Activated T-cell treated with anti-CD3 and anti-CD28 coated beads, Interleukin-2, amount 50 U/mL, for 1 hour (primary cell): ENCODE data around the gene DIPK2A.

Source experiments
- DNase-seq: peaks from one replicate; pipeline ENCODE4 v3.0.0-alpha.2; 2020

Gene DIPK2A, protein sequence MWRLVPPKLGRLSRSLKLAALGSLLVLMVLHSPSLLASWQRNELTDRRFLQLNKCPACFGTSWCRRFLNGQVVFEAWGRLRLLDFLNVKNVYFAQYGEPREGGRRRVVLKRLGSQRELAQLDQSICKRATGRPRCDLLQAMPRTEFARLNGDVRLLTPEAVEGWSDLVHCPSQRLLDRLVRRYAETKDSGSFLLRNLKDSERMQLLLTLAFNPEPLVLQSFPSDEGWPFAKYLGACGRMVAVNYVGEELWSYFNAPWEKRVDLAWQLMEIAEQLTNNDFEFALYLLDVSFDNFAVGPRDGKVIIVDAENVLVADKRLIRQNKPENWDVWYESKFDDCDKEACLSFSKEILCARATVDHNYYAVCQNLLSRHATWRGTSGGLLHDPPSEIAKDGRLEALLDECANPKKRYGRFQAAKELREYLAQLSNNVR

DNA sequence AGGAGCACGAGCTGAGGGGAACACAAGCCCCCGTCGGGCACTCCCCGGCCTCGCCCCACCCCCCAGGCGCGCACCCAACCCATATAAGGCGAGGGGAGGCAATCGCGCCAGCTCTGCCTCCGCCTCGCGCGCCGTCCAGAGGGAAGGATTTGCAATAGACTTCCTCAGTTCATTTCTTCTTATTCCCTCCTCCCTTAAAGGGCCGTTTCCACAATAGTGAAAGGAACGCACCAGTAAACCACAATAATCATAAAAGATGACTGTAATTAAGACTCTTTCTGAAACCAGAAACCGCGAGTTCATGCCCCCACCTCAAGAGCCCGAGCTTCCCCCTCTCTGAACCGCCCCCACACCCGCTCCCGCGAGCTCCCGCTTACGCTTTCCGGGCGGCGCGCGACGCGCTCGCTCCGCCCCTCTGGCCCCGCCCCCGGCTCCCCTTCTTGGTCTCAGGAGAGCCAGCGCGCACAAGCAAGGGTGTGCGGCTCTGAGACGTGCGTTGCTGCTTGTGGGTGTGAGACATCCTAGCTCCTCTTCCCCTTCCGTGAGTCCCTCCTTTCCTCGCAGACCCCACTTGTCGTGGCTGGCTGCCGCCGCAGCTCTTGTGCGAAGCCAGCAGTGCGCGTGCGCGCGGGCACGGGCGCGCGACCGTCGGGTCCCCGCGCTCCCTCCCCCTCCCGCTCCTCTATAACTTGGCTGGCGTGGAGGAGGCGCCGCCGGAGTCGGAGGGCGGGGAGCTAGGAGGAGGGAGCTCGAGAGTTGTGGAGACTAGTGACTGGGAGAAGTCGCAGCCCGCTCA lies at the start of gene DIPK2A:
DIPK2A (plus strand) TSS at position 465 of the 796 bp plus-strand sequence. CDS start 510 bp downstream, outside the sequence.
- peak; percentile 96 for DNase-seq

DNA sequence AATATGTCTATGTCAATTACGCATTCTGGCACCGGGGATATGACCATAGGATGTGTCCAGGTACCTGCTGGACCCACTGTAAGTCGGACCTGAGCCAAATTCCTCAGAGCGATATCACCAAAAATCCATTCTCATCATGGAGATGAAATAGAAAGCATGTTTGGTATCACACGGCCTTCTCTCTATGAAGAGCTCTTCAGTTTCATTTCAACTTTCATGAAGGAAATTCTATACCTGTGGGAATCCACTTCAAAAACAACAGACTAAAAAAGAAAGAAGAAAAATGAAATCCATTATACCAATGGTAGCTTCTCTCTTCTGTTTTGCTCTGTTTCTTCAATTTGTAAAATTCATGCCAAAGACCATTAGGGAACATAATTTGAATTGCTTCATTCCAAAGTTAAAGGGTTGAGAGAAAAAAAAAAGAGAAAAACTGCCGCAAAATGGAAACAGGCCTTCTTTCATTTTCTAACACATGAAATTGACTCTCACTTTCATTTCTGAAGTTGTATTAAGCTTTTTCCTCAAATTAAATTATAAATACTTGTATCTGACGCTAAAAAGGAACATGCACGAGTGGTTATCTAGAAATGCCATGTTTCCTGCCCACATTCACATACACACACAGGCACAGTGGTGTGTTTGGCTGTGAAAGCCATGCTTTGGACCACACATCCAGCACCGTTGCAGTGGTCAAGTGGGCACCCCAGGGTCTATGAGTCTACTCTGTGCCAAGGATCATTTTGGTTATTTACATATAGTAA lies 46.9 kb upstream of the DIPK2A start:
- no peak for DNase-seq

DNA sequence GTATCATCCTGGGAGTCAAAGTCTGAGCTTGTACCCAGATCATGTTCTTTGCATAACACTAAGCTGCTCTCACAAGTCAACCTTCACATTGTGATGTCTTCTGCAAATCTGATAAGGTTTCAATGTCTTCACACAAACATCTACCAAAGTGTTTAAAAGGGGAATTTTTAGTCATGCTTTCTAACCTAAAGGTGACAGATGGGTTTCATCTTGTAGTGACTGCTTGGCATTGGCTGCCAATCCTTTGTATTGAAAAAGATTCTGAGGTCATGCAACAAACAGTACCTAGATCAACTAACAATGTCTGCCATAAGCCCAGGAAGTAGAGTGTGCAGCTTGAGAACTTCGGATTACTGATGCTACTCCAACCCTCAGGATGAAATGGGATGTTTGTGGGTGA lies 43.6 kb upstream of the DIPK2A start:
- no peak for DNase-seq

DNA sequence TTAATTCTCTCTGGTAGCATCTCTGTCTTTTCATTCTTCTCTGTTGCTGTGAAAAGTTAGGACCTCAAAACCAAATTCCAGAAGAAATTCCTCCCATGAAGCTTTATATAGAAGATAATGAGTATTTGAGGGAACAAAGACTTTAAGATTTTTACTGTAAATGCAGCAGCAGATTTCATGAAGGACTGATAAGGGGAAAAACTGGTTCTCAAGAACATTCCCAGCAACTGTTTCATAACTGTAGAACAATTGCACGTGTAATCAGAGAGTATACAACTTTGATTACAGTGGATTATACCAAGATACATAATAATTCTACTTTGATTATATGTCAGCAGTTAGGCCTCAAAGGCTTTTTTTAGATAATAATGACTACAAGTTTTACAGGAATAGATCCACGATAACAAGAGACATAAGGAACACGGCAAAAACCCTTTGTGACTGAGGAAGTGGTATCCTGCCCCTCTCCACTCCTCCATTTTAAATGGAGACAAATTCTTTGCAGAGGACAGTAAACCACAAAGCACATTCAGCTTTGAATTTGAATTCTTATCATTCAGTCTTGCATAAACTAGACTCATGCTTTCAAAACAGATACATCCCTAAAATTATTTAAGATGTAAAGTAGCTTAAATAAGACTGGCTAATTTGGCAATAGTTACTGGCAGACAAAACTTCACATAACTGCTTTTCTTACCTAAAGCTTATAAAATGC lies 42.9 kb upstream of the DIPK2A start:
- DNase-seq: no peak

DNA sequence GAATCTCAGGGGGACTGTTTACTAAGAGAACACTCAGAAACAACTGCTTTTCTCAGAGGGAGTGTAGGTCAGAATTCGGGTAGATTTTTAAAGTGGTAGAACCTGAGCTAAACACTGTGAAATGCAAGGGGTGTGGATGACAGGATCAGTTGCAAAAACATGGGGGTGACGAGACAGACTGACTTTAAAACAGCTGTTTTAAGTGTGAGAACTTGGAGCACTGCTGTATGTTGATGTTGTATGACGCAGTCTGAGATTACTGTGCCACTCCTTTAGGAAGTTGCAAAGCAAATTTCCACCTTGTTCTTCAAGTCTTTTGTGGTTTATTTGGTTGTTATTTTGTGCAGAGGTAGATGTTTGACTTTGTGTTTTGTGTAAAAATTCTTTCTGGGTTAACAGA lies 36.8 kb upstream of the DIPK2A start:
- DNase-seq: no peak

DNA sequence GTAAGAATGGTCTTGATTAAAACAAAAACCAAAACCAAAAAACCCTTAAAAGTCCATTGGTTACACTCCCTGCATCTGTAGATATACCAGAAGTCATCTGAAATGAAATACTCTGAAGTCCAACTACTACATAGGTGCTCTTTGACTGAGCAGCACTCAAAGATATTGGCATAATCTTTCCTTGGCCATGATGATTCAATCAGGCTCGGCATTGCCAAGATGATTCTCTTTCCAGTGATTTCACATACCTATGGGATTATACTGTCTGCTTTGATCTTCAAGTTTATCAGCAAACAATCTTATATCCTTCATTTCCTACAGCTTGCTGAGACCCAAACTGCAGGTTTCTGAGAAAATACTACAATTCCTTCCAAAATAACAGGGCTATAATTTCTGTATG lies 35.9 kb upstream of the DIPK2A start:
- no peak for DNase-seq

DNA sequence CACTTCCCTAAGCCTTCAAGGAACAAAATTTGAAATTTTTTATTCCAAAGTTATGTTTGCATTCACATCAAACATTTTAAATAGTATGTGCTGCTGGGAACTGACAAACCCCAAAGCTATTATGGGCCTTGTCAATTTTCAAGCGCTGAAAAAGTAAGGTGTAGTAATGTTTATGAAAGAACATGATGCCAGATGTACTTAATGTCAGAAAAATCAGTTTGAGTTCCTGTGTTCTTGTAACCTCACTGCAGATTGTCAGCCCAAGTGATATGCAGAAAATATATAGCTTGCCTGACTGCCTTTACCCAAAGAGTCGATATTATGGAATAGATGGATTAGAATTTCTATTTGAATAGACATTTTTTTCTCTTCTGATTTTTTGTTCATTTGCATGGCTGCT lies 20.8 kb upstream of the DIPK2A start:
- DNase-seq: no peak

DNA sequence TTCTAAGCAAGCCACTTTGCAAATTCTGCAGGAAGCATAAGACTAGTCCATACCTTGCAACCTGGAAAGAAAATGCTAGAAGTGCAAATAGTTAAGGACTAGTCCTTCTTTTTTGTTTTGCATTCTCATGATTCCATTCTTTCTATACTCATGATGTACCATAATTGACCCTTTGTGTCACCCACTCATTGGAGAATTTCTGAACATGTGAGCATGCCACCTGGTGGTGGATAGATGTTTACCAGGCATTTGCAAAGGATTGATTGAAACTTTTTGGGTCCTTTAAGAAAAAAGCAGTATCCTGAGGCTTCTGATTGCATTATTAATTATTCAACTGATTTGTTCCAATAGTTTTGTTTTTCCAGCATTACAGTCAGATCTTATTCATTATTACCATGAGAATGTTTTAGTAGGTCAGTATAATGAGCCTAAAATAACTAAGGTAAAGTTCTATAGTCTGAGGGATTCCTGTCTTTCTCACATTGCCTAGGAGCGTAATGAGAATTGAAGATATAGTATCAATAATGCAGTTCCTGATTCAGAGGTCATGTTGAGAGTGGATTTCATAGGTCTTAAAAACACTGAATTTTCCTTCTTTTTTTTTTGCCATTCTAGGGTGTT lies 20.2 kb upstream of the DIPK2A start:
- no peak for DNase-seq

DNA sequence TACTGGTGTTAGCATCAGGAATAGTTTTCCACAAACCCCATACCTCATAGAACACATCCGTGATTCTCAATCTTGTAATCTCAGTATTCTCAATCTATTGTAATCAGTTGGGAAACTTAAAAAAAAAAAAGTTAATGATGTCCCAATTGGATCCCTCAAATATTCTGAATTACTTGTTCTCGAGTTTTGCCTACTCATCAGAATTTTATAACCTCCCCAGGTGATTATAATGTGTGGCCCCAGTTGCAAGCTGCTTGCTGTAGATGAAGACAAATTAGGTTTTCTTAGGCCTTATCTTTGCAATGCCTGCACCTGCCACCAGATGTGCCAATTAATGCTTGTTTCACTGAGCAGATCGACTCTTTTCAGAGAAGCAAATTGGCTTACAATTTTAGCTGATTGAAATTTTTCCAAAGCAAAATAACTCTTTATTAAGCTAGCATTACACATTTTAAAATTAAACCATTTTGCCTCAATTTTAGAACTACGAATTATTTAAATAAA lies 19.0 kb upstream of the DIPK2A start:
- DNase-seq: no peak

DNA sequence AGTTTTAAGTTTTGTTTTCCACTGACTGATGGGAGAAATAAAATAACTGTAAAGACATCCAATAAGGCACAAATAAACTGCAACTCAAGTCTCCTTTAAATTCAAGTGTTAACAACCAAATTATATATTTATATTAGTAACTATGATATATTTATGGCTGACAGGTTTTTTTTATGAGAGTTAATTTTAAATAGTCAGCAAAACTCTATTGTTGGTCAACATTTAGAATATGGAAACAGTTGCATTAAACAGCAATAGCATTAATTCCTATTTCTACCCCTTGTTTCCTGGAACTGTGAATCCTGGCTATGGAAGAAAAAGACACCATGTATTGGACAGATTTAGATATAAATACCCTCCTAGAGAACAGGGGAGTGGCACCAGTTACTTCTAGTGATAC lies 16.5 kb upstream of the DIPK2A start:
- DNase-seq: no peak

DNA sequence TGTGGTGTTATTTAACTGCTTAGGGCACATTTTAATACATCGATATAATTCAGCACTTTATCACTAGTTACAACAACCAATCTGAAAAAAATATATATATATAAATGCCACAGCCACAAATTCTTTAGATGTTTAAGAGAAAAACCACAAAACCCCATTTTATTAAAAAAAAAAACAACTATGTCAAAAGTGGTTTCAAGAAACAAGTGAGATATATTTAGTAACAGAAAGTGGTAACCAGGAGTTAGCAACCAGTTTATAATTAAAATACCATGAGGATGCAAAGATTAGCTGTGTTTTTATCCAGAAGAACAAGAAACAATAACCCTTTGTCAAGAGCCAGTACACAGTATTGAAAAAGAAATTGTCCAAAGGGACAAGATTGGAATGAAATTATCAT lies 14.8 kb upstream of the DIPK2A start:
- DNase-seq: no peak

DNA sequence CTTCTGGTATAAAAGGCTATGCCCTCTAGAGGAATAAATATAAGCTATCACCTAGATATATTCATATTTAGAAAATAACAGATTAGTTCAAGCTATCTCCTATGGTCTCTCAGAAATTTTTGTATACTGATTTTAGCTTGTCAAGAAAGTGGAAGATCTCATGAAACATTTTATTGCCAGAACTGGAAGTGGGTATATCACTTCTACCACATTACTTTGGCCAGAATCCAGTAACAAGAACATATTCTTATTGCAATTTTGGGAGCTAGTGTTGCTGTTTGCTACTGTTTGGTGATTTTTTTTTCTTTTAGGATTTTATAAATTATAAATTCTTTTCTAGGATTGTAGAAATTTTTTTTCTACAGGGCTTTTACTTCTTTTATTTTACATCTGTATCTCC lies 14.2 kb upstream of the DIPK2A start:
- DNase-seq: no peak

DNA sequence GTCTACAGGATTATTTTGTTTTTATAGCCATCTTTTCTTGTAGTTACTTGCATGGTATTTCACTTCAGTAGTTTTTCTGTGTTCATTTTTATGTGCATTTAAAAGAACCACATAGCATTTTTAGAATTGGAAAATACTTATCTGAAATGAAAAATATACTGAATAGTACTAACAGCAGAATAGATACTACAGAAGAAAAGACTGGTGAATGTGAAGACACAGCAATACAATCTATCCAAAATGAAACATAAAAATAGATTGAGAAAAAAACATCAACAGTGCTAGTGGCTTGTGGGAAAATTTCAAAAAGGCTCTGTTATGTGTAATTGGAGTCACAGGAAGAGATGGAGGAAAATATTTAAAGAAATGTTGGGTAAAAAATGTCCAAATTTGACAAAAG lies 12.7 kb upstream of the DIPK2A start:
- DNase-seq: no peak

DNA sequence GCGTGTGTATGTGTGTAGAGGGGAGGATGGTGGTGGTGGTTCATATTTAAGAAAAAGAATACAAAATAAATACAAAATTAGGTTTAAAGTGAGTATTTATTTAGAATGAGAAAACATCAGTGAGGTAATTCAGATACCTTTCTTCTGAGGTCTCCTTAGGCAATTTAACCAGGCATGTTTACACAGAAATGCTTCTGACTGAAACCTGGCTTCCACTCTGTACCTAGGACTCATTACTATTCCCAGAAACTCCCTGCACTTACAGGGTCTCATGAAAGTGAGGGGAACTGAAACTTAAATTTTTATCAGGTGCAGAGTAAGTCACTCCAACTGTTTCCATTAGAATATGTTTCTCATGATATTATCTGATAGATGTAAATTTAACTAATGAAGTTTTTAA lies 10.3 kb upstream of the DIPK2A start:
- no peak for DNase-seq

DNA sequence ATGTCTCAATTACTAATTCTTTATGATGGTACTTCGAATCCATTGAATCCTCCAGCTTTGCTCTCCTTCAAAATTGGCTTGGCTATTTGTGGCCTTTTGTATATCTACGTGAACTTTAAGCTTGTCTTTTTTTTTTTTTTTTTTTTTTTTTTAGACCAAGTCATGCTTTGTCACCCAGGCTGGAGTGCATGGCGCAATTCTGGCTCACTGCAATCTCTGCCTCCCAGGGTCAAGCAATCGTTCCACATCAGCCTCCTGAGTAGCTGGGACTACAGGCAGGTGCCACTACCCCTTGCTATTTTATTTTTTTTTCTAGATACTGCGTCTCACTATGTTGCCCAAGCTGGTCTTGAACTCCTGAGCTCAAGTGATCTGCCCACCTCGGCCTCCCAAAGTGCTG lies 7.7 kb upstream of the DIPK2A start:
- no peak for DNase-seq

DNA sequence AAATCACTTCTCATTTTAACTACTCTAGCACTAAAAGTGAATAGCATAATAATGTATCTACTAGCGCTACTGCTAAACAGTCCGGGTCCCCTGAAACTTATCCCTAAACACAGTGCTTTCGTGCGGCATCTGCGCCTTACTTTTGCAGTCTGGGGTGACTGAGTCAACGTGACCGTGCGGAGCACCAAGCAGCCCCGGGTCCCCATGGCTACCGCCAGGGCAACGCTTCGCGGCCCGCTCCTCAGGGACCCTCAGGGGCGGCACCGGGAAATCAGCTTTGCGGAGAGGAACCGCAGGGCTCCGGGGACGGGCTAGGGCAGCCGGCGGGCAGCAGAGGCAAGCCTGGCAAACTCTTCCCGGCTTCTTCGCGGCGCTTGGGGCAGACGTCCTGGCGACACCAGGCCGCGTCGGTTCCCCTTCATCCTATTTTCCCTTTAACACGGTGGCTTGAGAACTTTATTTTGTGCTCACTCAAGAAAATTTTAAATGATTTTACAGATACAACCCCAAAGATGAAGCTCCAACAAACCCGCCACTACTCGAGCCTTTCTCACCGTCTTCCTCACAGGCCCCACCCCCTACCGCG lies 757 bp upstream of the DIPK2A start:
- DNase-seq: peak; percentile 60

DNA sequence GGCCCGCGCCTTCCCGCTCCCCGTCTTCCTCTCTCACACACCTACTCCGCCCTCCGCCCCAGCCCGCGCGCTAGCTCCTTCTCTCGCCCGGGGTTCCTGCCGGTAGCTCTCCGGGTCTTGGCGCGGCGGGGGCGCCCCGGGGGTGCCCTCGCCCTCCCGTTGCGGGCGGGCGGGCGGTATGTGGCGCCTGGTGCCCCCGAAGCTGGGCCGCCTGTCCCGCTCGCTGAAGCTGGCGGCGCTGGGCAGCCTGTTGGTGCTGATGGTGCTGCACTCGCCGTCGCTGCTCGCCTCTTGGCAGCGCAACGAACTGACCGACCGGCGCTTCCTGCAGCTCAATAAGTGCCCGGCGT lies 507 bp downstream of the DIPK2A start:
- no peak for DNase-seq

DNA sequence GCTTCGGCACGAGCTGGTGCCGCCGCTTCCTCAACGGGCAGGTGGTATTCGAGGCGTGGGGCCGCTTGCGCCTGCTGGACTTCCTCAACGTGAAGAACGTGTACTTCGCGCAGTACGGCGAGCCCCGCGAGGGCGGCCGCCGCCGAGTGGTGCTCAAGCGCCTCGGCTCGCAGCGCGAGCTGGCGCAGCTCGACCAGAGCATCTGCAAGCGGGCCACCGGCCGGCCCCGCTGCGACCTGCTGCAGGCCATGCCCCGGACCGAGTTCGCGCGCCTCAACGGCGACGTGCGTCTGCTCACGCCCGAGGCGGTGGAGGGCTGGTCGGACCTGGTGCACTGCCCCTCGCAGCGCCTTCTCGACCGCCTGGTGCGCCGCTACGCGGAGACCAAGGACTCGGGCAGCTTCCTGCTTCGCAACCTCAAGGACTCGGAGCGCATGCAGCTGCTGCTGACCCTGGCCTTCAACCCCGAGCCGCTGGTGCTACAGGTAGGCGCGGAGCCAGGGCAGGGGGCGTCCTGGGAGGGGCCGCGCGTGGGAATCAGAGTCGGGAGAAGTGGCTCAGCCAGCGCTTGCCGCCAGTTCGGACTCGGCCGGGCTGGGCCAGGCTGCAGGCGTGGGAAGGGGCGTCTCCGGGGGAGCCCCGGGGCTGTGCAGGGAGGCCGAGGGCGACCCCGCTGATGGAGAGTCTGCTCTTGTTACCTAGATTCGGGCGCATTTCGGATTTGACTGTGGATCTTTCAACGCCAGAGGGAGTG lies 1.1 kb downstream of the DIPK2A start:
- DNase-seq: peak; percentile 69

DNA sequence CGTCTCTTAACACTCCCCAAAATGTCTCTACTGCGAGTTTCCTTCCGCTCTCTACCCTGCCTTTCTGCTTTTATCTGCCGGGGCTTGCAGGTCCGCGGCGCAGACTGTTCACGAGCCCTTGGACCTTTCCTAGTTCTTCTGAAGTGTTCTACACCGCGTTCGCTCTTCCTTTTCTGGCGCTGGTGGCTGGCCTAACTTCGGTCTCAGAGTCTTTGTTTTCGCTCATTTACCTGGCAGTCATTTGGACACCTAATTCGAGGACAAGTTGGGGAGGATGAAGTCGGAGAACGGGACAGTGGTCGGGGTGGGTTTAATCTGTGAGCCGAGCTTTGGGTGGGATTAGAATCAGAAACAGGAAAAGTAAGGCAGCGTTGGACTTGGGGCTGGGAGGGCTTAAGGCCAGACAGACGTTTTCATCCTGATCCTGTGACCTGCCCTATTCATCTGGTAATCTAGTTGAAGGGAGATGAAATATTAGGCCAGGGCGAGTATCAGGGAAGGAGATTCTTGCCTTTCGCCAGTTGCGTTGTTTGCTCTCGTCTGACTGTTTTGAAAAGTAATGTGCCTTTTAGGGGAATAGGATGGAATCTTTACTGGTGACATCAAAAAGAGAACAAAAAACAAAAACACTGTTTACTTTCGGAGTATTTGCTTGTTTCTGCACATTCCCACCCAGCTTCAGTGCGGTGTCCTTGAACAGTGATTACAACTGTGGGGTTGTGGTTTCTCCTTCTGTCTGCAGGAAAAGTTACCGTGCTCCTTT lies 1.8 kb downstream of the DIPK2A start:
- peak; percentile 65 for DNase-seq
